HEK293 (cell line): ENCODE measurements around the gene RNU1-2.
A peak's percentile ranks its signal among the peaks of the same experiment; 100 is the strongest.

ENCODE experiments used
- CTCF ChIA-PET: fragments of 350-600 bp; formaldehyde crosslinking; extraction: SDS; loops from one replicate; lab custom pipeline; 2021; ENCODE audit warnings: antibody characterized with exemption; lab: Yijun Ruan, JAX
- POLR2A ChIA-PET: fragments of 300-600 bp; formaldehyde crosslinking; extraction: SDS; loops from one replicate; lab custom pipeline; 2020; ENCODE audit warnings: antibody characterized with exemption, inconsistent platforms; lab: Yijun Ruan, JAX
- H3K27ac ChIP-seq: fragments of 200-500 bp; sonication (Bioruptor generic); 2 replicates; pipeline ENCODE4 v1.5.1; 2014; ENCODE audit warnings: low read depth, low read length, control low read depth, inconsistent platforms; ENCODE audit errors: extremely low read depth
- H3K36me3 ChIP-seq, 2 experiments: fragments of 200-500 bp in 1 of 2; sonication (Bioruptor generic) in 1 of 2; 1 replicate in 1 of 2; 2 replicates in 1 of 2; pipeline ENCODE4 v1.5.1; 2014 to 2017; ENCODE audit warnings: inconsistent platforms in 2 of 2, low read length in 2 of 2; ENCODE audit not compliant: control insufficient read depth in 2 of 2, insufficient read depth in 1 of 2
- H3K4me1 ChIP-seq: fragments of 200-500 bp; sonication (Bioruptor generic); 2 replicates; pipeline ENCODE4 v1.5.1; 2014; ENCODE audit warnings: mild to moderate bottlenecking, low read length, inconsistent platforms; ENCODE audit not compliant: control insufficient read depth, insufficient read depth
- H3K4me3 ChIP-seq: 2 replicates; pipeline ENCODE4 v1.5.1; 2011; ENCODE audit warnings: low read depth, mild to moderate bottlenecking, control low read depth, low read length, moderate library complexity
- H3K9me3 ChIP-seq: fragments of 200-500 bp; sonication (Bioruptor generic); 2 replicates; pipeline ENCODE4 v1.5.1; 2014; ENCODE audit warnings: low read depth, low read length, inconsistent platforms; ENCODE audit not compliant: control insufficient read depth, insufficient read depth
- CTCF ChIP-seq: fragments of 450-650 bp; formaldehyde crosslinking; IDR thresholded peaks from 2 replicates; pipeline ENCODE4 v1.5.1; 2016; ENCODE audit warnings: missing biosample characterization, missing genetic modification characterization
- IKZF3 ChIP-seq: fragments of 450-650 bp; IDR thresholded peaks from 2 replicates; pipeline ENCODE4 v1.5.0; 2018; ENCODE audit warnings: missing biosample characterization, mild to moderate bottlenecking, missing genetic modification characterization, moderate library complexity
- MYNN ChIP-seq: fragments of 450-650 bp; formaldehyde crosslinking; IDR thresholded peaks from 2 replicates; pipeline ENCODE4 v1.5.1; 2016; ENCODE audit warnings: missing biosample characterization, missing genetic modification characterization, borderline replicate concordance
- OVOL3 ChIP-seq: fragments of 450-650 bp; formaldehyde crosslinking; IDR thresholded peaks from 2 replicates; pipeline ENCODE4 v1.5.1; 2016; ENCODE audit warnings: missing biosample characterization, missing genetic modification characterization
- TCF7L2 ChIP-seq: IDR thresholded peaks from 2 replicates; pipeline ENCODE4 v1.6.1; 2011; ENCODE audit warnings: low read depth, mild to moderate bottlenecking, inconsistent platforms, low read length, moderate library complexity, borderline replicate concordance
- ZBTB10 ChIP-seq: fragments of 450-650 bp; formaldehyde crosslinking; IDR thresholded peaks from 2 replicates; pipeline ENCODE4 v1.5.1; 2016; ENCODE audit warnings: missing biosample characterization, missing genetic modification characterization
- ZNF132 ChIP-seq: fragments of 450-650 bp; formaldehyde crosslinking; IDR thresholded peaks from 2 replicates; pipeline ENCODE4 v1.5.1; 2017; ENCODE audit warnings: missing biosample characterization, missing genetic modification characterization, borderline replicate concordance
- ZNF18 ChIP-seq: fragments of 450-650 bp; formaldehyde crosslinking; IDR thresholded peaks from 2 replicates; pipeline ENCODE4 v1.5.1; 2016; ENCODE audit warnings: missing biosample characterization, missing genetic modification characterization
- ZNF2 ChIP-seq: fragments of 450-650 bp; formaldehyde crosslinking; IDR thresholded peaks from 2 replicates; pipeline ENCODE4 v1.5.1; 2016; ENCODE audit warnings: missing biosample characterization, missing genetic modification characterization
- ZNF555 ChIP-seq: fragments of 450-650 bp; formaldehyde crosslinking; conservative IDR thresholded peaks from 2 replicates; pipeline ENCODE4 v1.5.1; 2017; ENCODE audit warnings: missing biosample characterization, mild to moderate bottlenecking, missing genetic modification characterization, inconsistent platforms
- ZNF558 ChIP-seq: fragments of 450-650 bp; formaldehyde crosslinking; IDR thresholded peaks from 2 replicates; pipeline ENCODE4 v1.5.1; 2016; ENCODE audit warnings: missing biosample characterization, missing genetic modification characterization
- ZNF610 ChIP-seq: fragments of 450-650 bp; formaldehyde crosslinking; IDR thresholded peaks from 2 replicates; pipeline ENCODE4 v1.5.1; 2016; ENCODE audit warnings: missing biosample characterization, missing genetic modification characterization, borderline replicate concordance
- ZNF624 ChIP-seq: fragments of 450-650 bp; formaldehyde crosslinking; IDR thresholded peaks from 2 replicates; pipeline ENCODE4 v1.5.1; 2017; ENCODE audit warnings: missing biosample characterization, missing genetic modification characterization
- ZNF629 ChIP-seq: fragments of 450-650 bp; formaldehyde crosslinking; IDR thresholded peaks from 2 replicates; pipeline ENCODE4 v1.5.1; 2017; ENCODE audit warnings: missing biosample characterization, missing genetic modification characterization
- ZXDB ChIP-seq: fragments of 450-650 bp; formaldehyde crosslinking; IDR thresholded peaks from 2 replicates; pipeline ENCODE4 v1.5.1; 2016; ENCODE audit warnings: missing biosample characterization, missing genetic modification characterization

RNU1-2 gene

DNA sequence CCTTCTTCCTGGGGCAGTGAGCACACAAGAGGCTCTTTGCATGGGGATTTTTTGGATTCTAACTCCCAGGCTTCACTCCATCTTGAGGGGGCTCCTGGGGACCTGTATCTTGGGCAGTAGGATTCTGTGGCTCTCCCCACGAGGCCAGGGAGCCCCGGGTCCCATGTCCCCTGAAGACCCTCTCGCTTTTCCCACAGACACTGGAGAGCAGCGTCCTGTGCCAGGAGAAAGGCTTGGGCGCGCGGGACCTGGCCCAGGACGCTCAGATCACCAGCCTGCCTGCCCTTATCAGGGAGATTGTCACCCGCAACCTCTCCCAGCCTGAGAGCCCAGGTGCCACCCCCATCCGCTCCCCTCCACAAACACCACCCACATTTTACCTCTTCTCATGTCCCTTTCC is 26.7 kb downstream of the RNU1-2 start:
- ChIA-PET POLR2A (interaction anchor here (0.6 to 2.1 kb wide), 2 partner anchors 7 to 18 kb away, joined by 3 to 8 read pairs; no protein-coding TSS in a partner anchor), CTCF (interaction anchor here (0.7 kb wide), 1 partner anchor 24 kb away, joined by 3 read pairs; no protein-coding TSS in a partner anchor)
- Histone ChIP-seq H3K27ac (no peak overlapping the region), H3K4me1 (peaks cover 4% of the 10 kb centered on the region; the same call in 1 of the 2 replicates), H3K36me3 (no peaks in the 10 kb centered on the region), H3K4me3 (no peak overlapping the region), H3K9me3 (no peaks in the 10 kb centered on the region)
- no peak for TF ChIP-seq ZNF2 (tag by site-specific recombination)
- TF ChIP-seq TCF7L2, result no peak
- TF ChIP-seq ZXDB (tag by site-specific recombination), result no peak

DNA sequence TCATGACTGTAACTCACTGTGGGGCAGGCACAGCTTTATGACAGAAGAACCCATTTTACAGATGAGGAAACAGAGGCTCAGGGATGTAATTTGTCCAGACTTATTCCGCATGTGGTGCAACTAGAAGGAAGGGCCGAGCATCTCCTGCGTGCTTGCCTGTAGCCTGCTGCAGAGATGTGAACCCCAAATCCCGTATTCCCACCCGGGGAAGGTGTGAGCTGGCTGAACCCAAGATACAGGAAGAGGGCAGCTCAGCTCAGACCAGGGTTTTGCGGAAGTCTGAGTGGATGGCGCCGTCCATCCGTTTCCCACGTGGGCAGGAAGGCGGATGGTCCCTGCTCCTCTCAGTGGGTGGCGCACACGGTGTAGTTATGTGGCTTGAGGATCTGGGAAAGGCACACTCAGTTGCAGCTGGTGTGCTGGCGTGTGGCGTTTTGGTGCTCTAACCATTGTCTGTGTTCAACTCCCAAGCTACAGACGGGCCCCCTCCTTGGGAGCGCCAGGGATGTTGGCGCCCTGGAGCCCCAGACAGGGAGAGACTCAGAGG is 27.2 kb downstream of the RNU1-2 start:
- TF ChIP-seq ZBTB10 (tag by site-specific recombination) (0 out of 2 replicates have a peak, but pooled peaks have one; percentile 36), ZNF18 (tag by site-specific recombination) (0 out of 2 replicates have a peak, but pooled peaks have one; percentile 33), ZNF132 (no peak), ZNF558 (tag by site-specific recombination) (no peak)
- H3K27ac ChIP-seq, result no peak overlapping the region
- POLR2A ChIA-PET, result interaction anchor here (0.6 to 2.1 kb wide), 2 partner anchors 8 to 18 kb away, joined by 3 to 8 read pairs; no protein-coding TSS in a partner anchor
- peaks cover 4% of the 10 kb centered on the region; the same call in 1 of the 2 replicates for H3K4me1 ChIP-seq
- H3K4me3 ChIP-seq, result no peak overlapping the region
- H3K9me3 ChIP-seq, result no peaks in the 10 kb centered on the region
- CTCF ChIA-PET, result interaction anchor here (0.7 kb wide), 2 partner anchors 23 to 29 kb away, joined by 3 read pairs; no protein-coding TSS in a partner anchor
- no peaks in the 10 kb centered on the region for H3K36me3 ChIP-seq

GRCh38 chr1:16924216-16924918 is 28.6 kb downstream of the RNU1-2 start:
- no peak overlapping the region for H3K4me3 ChIP-seq
- no peak for TF ChIP-seq ZNF610 (tag by site-specific recombination)
- H3K4me1 ChIP-seq, result peaks cover 4% of the 10 kb centered on the region; the same call in 1 of the 2 replicates
- ChIA-PET POLR2A (interaction anchor here (0.6 kb wide), 1 partner anchor 517 kb away, joined by 3 read pairs; no protein-coding TSS in a partner anchor), CTCF (no interaction called here)
- no peaks in the 10 kb centered on the region for H3K9me3 ChIP-seq
- H3K27ac ChIP-seq, result no peak overlapping the region
- no peaks in the 10 kb centered on the region for H3K36me3 ChIP-seq

DNA sequence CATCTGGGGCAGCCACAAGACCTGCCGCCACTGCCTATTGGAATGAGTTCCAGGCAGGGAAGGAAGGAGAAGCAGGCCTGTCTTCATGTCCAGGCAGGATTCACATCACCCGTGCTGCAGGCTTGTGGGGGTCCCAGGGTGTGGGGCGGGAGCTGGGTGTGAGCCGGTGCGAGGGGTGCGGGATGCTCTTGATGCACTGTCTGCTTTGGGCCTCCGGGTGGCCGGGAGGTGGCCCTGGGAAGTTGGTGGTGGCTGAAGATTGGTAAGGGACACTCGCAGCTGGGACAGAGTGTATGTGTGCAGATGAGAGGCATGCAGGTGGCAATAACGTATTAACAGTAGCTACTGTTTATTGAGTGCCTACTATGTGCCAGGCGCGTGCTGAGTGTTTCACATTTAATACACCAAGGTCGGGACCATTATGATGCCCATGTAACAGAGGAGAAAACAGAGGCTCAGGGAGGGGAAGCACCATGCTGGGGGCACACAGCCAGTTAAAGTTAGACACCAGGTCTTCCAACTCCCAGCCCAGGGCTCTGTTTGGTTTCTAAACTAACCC is 29.2 kb downstream of the RNU1-2 start:
- CTCF ChIA-PET, result no interaction called here
- peaks cover 4% of the 10 kb centered on the region; the same call in 1 of the 2 replicates for H3K4me1 ChIP-seq
- POLR2A ChIA-PET, result no interaction called here
- H3K36me3 ChIP-seq, result no peaks in the 10 kb centered on the region
- no peak overlapping the region for H3K4me3 ChIP-seq
- no peak overlapping the region for H3K27ac ChIP-seq
- H3K9me3 ChIP-seq, result no peaks in the 10 kb centered on the region
- TF ChIP-seq MYNN (tag by site-specific recombination) (no peak), CTCF (tag by site-specific recombination) (0 out of 2 replicates have a peak, but pooled peaks have one; percentile 29), OVOL3 (tag by site-specific recombination) (no peak), IKZF3 (tag by site-specific recombination) (no peak), ZNF555 (no peak), ZNF624 (tag by site-specific recombination) (no peak), ZNF629 (tag by site-specific recombination) (no peak)
